Psoas muscle (tissue), 8 donors: Measurements from ENCODE around the gene HS1BP3. TPM values are rescaled to one million over a fixed set of nuclear protein-coding genes. Genes with fewer than 3 reads are reported as not detected.

Source experiments
- ATAC-seq, 4 donors: fragments of 200-7000 bp; cut with Tn5 transposase; one replicate each; pipeline ENCODE4 v1.9.1; 2020; ENCODE audit warnings: moderate library complexity in 3 of 4, mild to moderate bottlenecking in 2 of 4
- DNase-seq, 2 donors: peaks; one replicate each; pipeline ENCODE4 v3.0.0-alpha.2; 2020
- H3K27ac ChIP-seq: fragments of 200-600 bp; one replicate; pipeline ENCODE4 v1.8.0; 2022
- H3K27me3 ChIP-seq, 3 donors: fragments of 200-600 bp in 1 of 3; one replicate each; pipeline versions ENCODE4 v1.6.1 to v1.8.0; 2013 to 2022; ENCODE audit warnings: low read length in 2 of 3, mild to moderate bottlenecking in 2 of 3, moderate library complexity in 1 of 3; ENCODE audit not compliant: insufficient read depth in 3 of 3
- H3K36me3 ChIP-seq, 2 donors: fragments of 200-600 bp in 1 of 2; one replicate each; pipeline versions ENCODE4 v1.6.1 to v1.8.0; 2013 to 2022; ENCODE audit warnings: low read depth in 1 of 2, mild to moderate bottlenecking in 1 of 2, moderate library complexity in 1 of 2; ENCODE audit not compliant: insufficient read depth in 1 of 2
- H3K4me1 ChIP-seq: fragments of 200-600 bp; one replicate; pipeline ENCODE4 v1.8.0; 2022
- H3K4me3 ChIP-seq: fragments of 200-600 bp; one replicate; pipeline ENCODE4 v1.8.0; 2022; ENCODE audit warnings: mild to moderate bottlenecking
- H3K9me3 ChIP-seq: fragments of 200-600 bp; one replicate; pipeline ENCODE4 v1.8.0; 2022
- CTCF ChIP-seq: fragments of 200-600 bp; IDR thresholded peaks from one replicate; pipeline ENCODE4 v1.8.0; 2022; ENCODE audit warnings: antibody characterized with exemption
- WGBS, 3 donors: extraction: QIAGEN DNeasy Blood & Tissue Kit; methylation state at CpG; one replicate each; pipeline versions ENCODE4 v1.1.6 to v1.1.7; 2013; 5-methylcytosine and 5-hydroxymethylcytosine counted together
- intact Hi-C, 2 donors: fragments of 100-400 bp; cut with DNase I; formaldehyde crosslinking; loops; one replicate each; pipeline versions ENCODE4 v1.11.0 to v1.14.2; 2022
- polyA plus RNA-seq, 3 donors: library from polyadenylated mRNA; stranded (reverse); fragments of 200-250 nt; gene quantifications; one replicate each; pipeline ENCODE4 v1.2.3, GENCODE V29; 2013
- total RNA-seq, 4 donors: library from RNA; stranded (reverse); fragmentation: NEBNext Ultra II Directional in 2 of 4; extraction: Animal tissue kit (Norgen Biotek cat#: 25700) in 2 of 4; gene quantifications; one replicate each; pipeline versions ENCODE4 v1.2.1 to v1.2.4, GENCODE V29; 2021 to 2023
- donor health status: healthy with polysubstance abuse.
- donor health status: DM: no; HTN: no; CAD: no; lungs with moderate emphysema.
- donor health status: Bipolar disorder and iron deficiency.
- donor health status: healthy.
- donor health status: DM: yes; HTN: yes; CAD: no.
- donor health status: DM: no; HTN: no; CAD: no.
- donor health status: DM: no; HTN: no; CAD: no.
- donor health status: DM: yes; HTN: yes; CAD: no.

The HS1BP3 gene
- total and polyA plus RNA-seq, 7 donors: 9.2 to 20.6 (median 12.1) TPM

GRCh38 chr2:20664431-20665242 is 13.7 kb upstream of the HS1BP3 start:
- no peaks in the 10 kb centered on the region for H3K9me3 ChIP-seq
- intact Hi-C loops: loop anchor here in 1 of 2 donors (5.0 to 10.0 kb wide), 2 partner anchors 380 to 453 kb away; partner anchors contain the start of gene APOB
- peaks cover 4% of the 10 kb centered on the region for H3K4me1 ChIP-seq
- no peak for TF ChIP-seq CTCF
- WGBS, 3 donors: 23 to 30% (median 27%) methylated on average over 17 of the region's 17 CpGs
- H3K27ac ChIP-seq: no peak overlapping the region
- H3K36me3 ChIP-seq: no peaks in the 10 kb centered on the region
- ATAC-seq: no peak
- no peak overlapping the region for H3K4me3 ChIP-seq
- DNase-seq: no peak
- peaks cover 3 to 77% (median 35%) of the 10 kb centered on the region in 3 donors for H3K27me3 ChIP-seq

- intact Hi-C loops: loop anchor here in 1 of 2 donors (5.0 to 10.0 kb wide), 2 partner anchors 381 to 453 kb away; partner anchors contain the start of gene APOB
- Histone ChIP-seq H3K36me3 (no peaks in the 10 kb centered on the region), H3K27ac (no peak overlapping the region), H3K9me3 (no peaks in the 10 kb centered on the region), H3K27me3 (peaks cover 3 to 73% (median 35%) of the 10 kb centered on the region in 3 donors), H3K4me1 (peaks cover 4% of the 10 kb centered on the region), H3K4me3 (no peak overlapping the region)
- ATAC-seq: no peak
- DNase-seq: no peak
- 54 to 75% (median 54%) methylated on average over 2 of the region's 2 CpGs for WGBS, 3 donors
- no peak for TF ChIP-seq CTCF
These were observed 13.1 kb upstream of the HS1BP3 start for GRCh38 chr2:20664071-20664390.

GRCh38 chr2:20663196-20664070 is 12.5 kb upstream of the HS1BP3 start:
- TF ChIP-seq CTCF: no peak
- DNase-seq (no peak), ATAC-seq (no peak)
- 33 to 50% (median 48%) methylated on average over 7 of the region's 7 CpGs for WGBS, 3 donors
- Histone ChIP-seq H3K4me3 (no peak overlapping the region), H3K4me1 (peaks cover 4% of the 10 kb centered on the region), H3K9me3 (no peaks in the 10 kb centered on the region), H3K36me3 (no peaks in the 10 kb centered on the region), H3K27ac (no peak overlapping the region), H3K27me3 (peaks cover 0 to 67% (median 31%) of the 10 kb centered on the region in 3 donors)
- intact Hi-C loops: loop anchor here in 1 of 2 donors (2.0 to 10.0 kb wide), 3 partner anchors 299 to 454 kb away; partner anchors contain the start of gene APOB

GRCh38 chr2:20662308-20662937 is 11.5 kb upstream of the HS1BP3 start:
- Histone ChIP-seq H3K36me3 (no peaks in the 10 kb centered on the region), H3K4me3 (no peak overlapping the region), H3K4me1 (peaks cover 4% of the 10 kb centered on the region), H3K9me3 (no peaks in the 10 kb centered on the region), H3K27ac (no peak overlapping the region), H3K27me3 (peaks cover 0 to 57% (median 30%) of the 10 kb centered on the region in 3 donors)
- DNase-seq (no peak), ATAC-seq (no peak)
- TF ChIP-seq CTCF: no peak
- WGBS, 3 donors: 72 to 77% (median 73%) methylated on average over 5 of the region's 5 CpGs
- intact Hi-C loops: loop anchor here in 1 of 2 donors (2.0 to 10.0 kb wide), 3 partner anchors 300 to 455 kb away; partner anchors contain the start of gene APOB
